ENCODE data around the gene BARD1. TPM values are rescaled to one million over a fixed set of nuclear protein-coding genes. Genes with fewer than 3 reads are reported as not detected.

Gene BARD1
- total RNA-seq, 1 donor from 2014 or later = 22.0 TPM

DNA sequence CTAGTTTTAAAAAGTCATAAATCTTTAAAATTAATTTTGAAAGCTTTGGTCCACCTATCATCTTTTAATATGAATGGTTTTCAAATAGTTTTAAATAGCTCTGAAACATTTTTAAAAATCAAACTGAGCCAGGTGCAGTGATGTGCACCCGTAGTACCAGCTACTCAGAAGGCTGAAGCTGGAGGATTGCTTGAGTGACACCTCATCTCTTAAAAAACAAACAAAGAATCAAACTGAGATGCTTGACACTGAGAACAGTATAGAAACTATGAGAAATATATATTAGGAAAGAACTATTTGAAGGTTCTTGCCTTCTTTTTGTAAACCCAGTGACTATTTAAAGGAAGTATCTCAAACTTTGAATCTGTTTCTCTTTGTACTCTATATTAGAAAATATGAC, 67.4 kb downstream of the BARD1 start:
- H3K4me1 ChIP-seq = no peaks in the 10 kb centered on the region
- no peak for DNase-seq (ENCODE audit: low spot score in 2 of 2)
- H3K27ac ChIP-seq = no peak overlapping the region
- H3K9me3 ChIP-seq = no peaks in the 10 kb centered on the region
- no peak overlapping the region for H3K4me3 ChIP-seq
- H3K27me3 ChIP-seq = no peaks in the 10 kb centered on the region
- peaks cover 2 to 9% of the 10 kb centered on the region in 2 donors for H3K36me3 ChIP-seq
- TF ChIP-seq, protein P1, sequence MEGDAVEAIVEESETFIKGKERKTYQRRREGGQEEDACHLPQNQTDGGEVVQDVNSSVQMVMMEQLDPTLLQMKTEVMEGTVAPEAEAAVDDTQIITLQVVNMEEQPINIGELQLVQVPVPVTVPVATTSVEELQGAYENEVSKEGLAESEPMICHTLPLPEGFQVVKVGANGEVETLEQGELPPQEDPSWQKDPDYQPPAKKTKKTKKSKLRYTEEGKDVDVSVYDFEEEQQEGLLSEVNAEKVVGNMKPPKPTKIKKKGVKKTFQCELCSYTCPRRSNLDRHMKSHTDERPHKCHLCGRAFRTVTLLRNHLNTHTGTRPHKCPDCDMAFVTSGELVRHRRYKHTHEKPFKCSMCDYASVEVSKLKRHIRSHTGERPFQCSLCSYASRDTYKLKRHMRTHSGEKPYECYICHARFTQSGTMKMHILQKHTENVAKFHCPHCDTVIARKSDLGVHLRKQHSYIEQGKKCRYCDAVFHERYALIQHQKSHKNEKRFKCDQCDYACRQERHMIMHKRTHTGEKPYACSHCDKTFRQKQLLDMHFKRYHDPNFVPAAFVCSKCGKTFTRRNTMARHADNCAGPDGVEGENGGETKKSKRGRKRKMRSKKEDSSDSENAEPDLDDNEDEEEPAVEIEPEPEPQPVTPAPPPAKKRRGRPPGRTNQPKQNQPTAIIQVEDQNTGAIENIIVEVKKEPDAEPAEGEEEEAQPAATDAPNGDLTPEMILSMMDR (IDR thresholded peaks at IDR 0.05) = no peak
- intact Hi-C loops (cut with DNase I) = no loop called here

DNA sequence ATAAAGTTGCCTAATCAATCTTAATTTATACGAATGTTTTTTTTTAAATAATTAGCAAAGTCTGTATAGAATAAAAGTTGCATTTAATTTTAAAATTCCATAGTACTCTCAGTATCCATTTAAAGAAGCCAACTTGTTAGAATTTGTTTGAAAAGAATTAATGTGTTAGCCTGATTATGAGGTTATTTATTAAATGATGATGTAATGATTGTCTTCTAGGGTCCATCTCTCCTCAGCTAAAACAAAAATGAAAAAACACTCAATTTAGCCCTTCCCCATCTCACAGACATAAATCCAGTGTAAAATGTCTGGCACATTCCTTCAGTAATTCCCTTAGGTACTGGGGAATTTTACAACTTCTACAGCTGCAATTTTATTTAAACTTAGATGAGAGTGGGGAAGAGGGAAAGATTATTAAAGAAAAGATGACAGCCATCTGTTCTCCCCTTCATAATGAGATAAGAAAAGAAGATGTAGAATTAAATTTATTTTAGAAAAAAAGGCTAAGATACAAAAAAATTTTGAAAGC, 68.6 kb downstream of the BARD1 start:
- Histone ChIP-seq H3K4me3 (no peak overlapping the region), H3K4me1 (no peaks in the 10 kb centered on the region), H3K36me3 (peaks cover 2 to 9% of the 10 kb centered on the region in 2 donors), H3K27me3 (no peaks in the 10 kb centered on the region), H3K9me3 (no peaks in the 10 kb centered on the region), H3K27ac (no peak overlapping the region)
- DNase-seq (ENCODE audit: low spot score in 2 of 2) = no peak
- intact Hi-C loops (cut with DNase I) = no loop called here
- TF ChIP-seq, protein P1 (IDR thresholded peaks at IDR 0.05) = no peak

DNA sequence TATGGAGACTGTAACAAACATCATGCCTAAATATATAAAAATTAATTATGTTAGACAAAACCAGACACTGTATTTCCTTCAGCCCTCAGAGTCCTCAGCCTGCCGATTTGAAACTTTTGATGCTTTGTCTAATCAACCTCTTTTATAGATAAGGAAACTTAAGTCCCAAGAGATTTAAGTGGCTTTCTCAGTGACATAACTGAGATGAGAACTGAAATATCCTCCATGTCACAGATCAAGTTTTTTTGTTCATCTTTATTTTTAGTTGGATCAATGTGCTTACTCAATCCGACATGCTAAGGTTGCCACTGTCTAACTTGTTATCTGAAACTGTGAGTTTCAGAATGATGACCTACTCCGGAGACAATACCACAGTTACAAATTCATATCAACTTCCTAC, 72.3 kb downstream of the BARD1 start:
- H3K27ac ChIP-seq = no peak overlapping the region
- intact Hi-C loops (cut with DNase I) = no loop called here
- TF ChIP-seq, protein P1 (IDR thresholded peaks at IDR 0.05) = no peak
- H3K27me3 ChIP-seq = no peaks in the 10 kb centered on the region
- no peak overlapping the region for H3K4me3 ChIP-seq
- no peaks in the 10 kb centered on the region for H3K4me1 ChIP-seq
- H3K36me3 ChIP-seq = peaks cover 0 to 2% of the 10 kb centered on the region in 2 donors
- H3K9me3 ChIP-seq = no peaks in the 10 kb centered on the region
- DNase-seq (ENCODE audit: low spot score in 2 of 2) = no peak

DNA sequence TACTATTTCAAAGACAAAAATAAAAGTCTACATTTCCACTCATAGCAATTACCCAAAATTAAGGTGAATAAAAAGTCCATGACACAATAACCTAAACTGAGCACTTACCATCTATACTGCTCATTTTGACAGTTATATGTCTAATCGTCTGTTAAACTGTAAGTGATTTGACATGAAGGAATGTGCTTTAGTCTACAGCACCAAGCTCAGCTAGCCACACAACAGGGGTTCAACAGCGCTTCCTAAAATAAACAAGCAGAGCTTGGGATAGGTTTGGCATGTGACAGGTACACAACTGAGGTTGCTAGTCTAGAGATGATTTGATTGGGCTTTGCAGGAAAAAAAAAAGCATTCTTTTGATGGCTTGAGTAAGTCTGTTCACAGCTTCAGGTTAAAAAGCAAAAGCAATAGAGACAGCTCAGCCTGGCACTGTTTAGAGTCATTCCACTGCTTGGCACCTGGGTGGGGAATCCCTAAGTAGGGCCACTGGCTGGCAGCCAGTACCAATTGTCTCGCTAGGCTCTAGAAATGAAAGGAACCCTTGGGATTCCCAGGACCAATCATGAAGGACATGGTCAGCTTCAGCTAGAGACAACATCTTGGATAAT, 78.6 kb downstream of the BARD1 start:
- Histone ChIP-seq H3K27me3 (no peaks in the 10 kb centered on the region), H3K4me3 (no peak overlapping the region), H3K36me3 (peaks cover 14 to 39% of the 10 kb centered on the region in 2 donors), H3K4me1 (no peaks in the 10 kb centered on the region), H3K27ac (no peak overlapping the region), H3K9me3 (no peaks in the 10 kb centered on the region)
- TF ChIP-seq, protein P1 (IDR thresholded peaks at IDR 0.05) = no peak
- intact Hi-C loops (cut with DNase I) = no loop called here
- DNase-seq (ENCODE audit: low spot score in 2 of 2) = no peak

DNA sequence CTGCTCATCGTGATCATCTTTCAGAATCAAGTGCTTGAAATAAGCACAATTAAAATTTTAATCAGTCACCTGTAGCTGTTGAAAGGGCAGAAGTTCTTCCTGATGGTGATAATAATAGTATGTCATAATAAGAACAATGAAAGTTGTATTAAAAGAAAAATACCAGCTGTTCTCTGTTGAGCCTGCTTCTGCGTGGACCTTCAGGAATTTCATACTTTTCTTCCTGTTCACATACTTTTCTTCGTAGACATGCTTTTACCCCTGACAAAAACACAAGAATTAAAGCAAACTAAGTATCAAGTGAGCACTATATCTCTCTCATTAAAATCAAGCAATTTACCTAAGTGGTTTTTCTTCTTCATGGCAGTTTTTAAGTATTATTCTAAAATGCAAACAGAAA, 79.2 kb downstream of the BARD1 start:
- H3K27me3 ChIP-seq = no peaks in the 10 kb centered on the region
- no peak for DNase-seq (ENCODE audit: low spot score in 2 of 2)
- no peaks in the 10 kb centered on the region for H3K9me3 ChIP-seq
- peaks cover 14 to 41% of the 10 kb centered on the region in 2 donors for H3K36me3 ChIP-seq
- intact Hi-C loops (cut with DNase I) = no loop called here
- no peak overlapping the region for H3K4me3 ChIP-seq
- TF ChIP-seq, protein P1 (IDR thresholded peaks at IDR 0.05) = no peak
- no peaks in the 10 kb centered on the region for H3K4me1 ChIP-seq
- no peak overlapping the region for H3K27ac ChIP-seq

All from ascending aorta (tissue), 2 donors.